Aorta (tissue), 5 donors: ENCODE data around the gene MUL1. TPM values are rescaled to one million over a fixed set of nuclear protein-coding genes. Genes with fewer than 3 reads are reported as not detected.
A peak's percentile ranks its signal among the peaks of the same experiment; 100 is the strongest.

Experiments used
- ATAC-seq: fragments of 200-7000 bp; cut with Tn5 transposase; one replicate; pipeline ENCODE4 v1.9.1; 2022; ENCODE audit warnings: moderate library complexity; ENCODE audit not compliant: low FRiP score
- DNase-seq, 2 donors: peaks; one replicate each; pipeline ENCODE4 v3.0.0-alpha.2; 2020
- H3K27ac ChIP-seq, 2 donors: one replicate each; pipeline ENCODE4 v1.5.1; 2013; ENCODE audit warnings: low read length in 2 of 2, mild to moderate bottlenecking in 2 of 2, moderate library complexity in 2 of 2, control low read depth in 1 of 2, inconsistent platforms in 1 of 2, low read depth in 1 of 2
- H3K27me3 ChIP-seq, 2 donors: one replicate each; pipeline ENCODE4 v1.6.1; 2013; ENCODE audit warnings: control low read depth in 1 of 2, low read length in 1 of 2, mild to moderate bottlenecking in 1 of 2, moderate library complexity in 1 of 2; ENCODE audit not compliant: insufficient read depth in 2 of 2, control insufficient read depth in 1 of 2
- H3K36me3 ChIP-seq, 2 donors: one replicate each; pipeline ENCODE4 v1.6.1; 2013; ENCODE audit warnings: control low read depth in 1 of 2, low read length in 1 of 2, mild to moderate bottlenecking in 1 of 2; ENCODE audit not compliant: insufficient read depth in 2 of 2, control insufficient read depth in 1 of 2
- H3K4me1 ChIP-seq, 2 donors: one replicate each; pipeline ENCODE4 v1.6.1; 2013; ENCODE audit warnings: low read length in 2 of 2, control low read depth in 1 of 2, mild to moderate bottlenecking in 1 of 2, moderate library complexity in 1 of 2; ENCODE audit not compliant: insufficient read depth in 2 of 2, control insufficient read depth in 1 of 2
- H3K4me3 ChIP-seq, 2 donors: one replicate each; pipeline ENCODE4 v1.5.1; 2013; ENCODE audit warnings: low read length in 2 of 2, control low read depth in 1 of 2, mild to moderate bottlenecking in 1 of 2
- H3K9me3 ChIP-seq: one replicate; pipeline ENCODE4 v1.6.1; 2013; ENCODE audit warnings: mild to moderate bottlenecking, low read length; ENCODE audit not compliant: control insufficient read depth
- WGBS, 2 donors: extraction: QIAGEN DNeasy Blood & Tissue Kit; methylation state at CpG; one replicate each; pipeline ENCODE4 v1.1.7; 2013; 5-methylcytosine and 5-hydroxymethylcytosine counted together
- intact Hi-C, 2 donors: fragments of 100-400 bp; cut with DNase I; formaldehyde crosslinking; loops; one replicate each; pipeline versions ENCODE4 v1.14.2 to v1.15.0; 2022
- polyA plus RNA-seq, 2 donors: library from polyadenylated mRNA; stranded (reverse); fragments of 200-250 nt; gene quantifications; one replicate each; pipeline ENCODE4 v1.2.3, GENCODE V29; 2013
- total RNA-seq, 2 donors: library from RNA; stranded (reverse); fragmentation: NEBNext Ultra II Directional; extraction: Animal tissue kit (Norgen Biotek cat#: 25700); gene quantifications; one replicate each; pipeline ENCODE4 v1.2.1, GENCODE V29; 2021
- donor health status: healthy with polysubstance abuse.
- donor health status: Bipolar disorder and iron deficiency.
- donor health status: DM: no; HTN: no; CAD: no.
- donor health status: DM: no; HTN: no; CAD: no.
- donor health status: DM: yes; HTN: yes; CAD: no.

Gene MUL1
- total and polyA plus RNA-seq, 4 donors, result 5.5 to 18.6 (median 13.2) TPM

GRCh38 chr1:20493309-20493708 lies 14.6 kb downstream of the MUL1 start:
- no peak for ATAC-seq
- H3K9me3 ChIP-seq, result no peaks in the 10 kb centered on the region
- no peaks in the 10 kb centered on the region for H3K36me3 ChIP-seq
- no peak for DNase-seq
- intact Hi-C loops, result loop anchor here (1.0 to 5.0 kb wide), 3 partner anchors 116 to 575 kb away; no protein-coding TSS in a partner anchor
- no peaks in the 10 kb centered on the region for H3K4me1 ChIP-seq
- H3K27me3 ChIP-seq, result no peaks in the 10 kb centered on the region
- H3K4me3 ChIP-seq, result no peak overlapping the region
- H3K27ac ChIP-seq, result no peak overlapping the region
- 49 to 52% methylated on average over 5 of the region's 5 CpGs for WGBS, 2 donors

GRCh38 chr1:20492751-20493150 lies 15.2 kb downstream of the MUL1 start:
- Histone ChIP-seq H3K36me3 (no peaks in the 10 kb centered on the region), H3K27ac (no peak overlapping the region), H3K4me1 (no peaks in the 10 kb centered on the region), H3K9me3 (no peaks in the 10 kb centered on the region), H3K27me3 (no peaks in the 10 kb centered on the region), H3K4me3 (no peak overlapping the region)
- ATAC-seq (no peak), DNase-seq (no peak)
- intact Hi-C loops, result loop anchor here (1.0 to 5.0 kb wide), 3 partner anchors 115 to 574 kb away; no protein-coding TSS in a partner anchor
- 70 to 77% methylated on average over 7 of the region's 7 CpGs for WGBS, 2 donors

- Histone ChIP-seq H3K4me1 (no peaks in the 10 kb centered on the region), H3K9me3 (no peaks in the 10 kb centered on the region), H3K36me3 (no peaks in the 10 kb centered on the region), H3K27me3 (no peaks in the 10 kb centered on the region), H3K4me3 (no peak overlapping the region), H3K27ac (no peak overlapping the region)
- 53 to 57% methylated on average over 7 of the region's 7 CpGs for WGBS, 2 donors
- DNase-seq (no peak), ATAC-seq (no peak)
- intact Hi-C loops, result loop anchor here in 1 of 2 donors (2.0 to 5.0 kb wide), 2 partner anchors 115 to 573 kb away; no protein-coding TSS in a partner anchor
Measured at GRCh38 chr1:20491866-20492265, 16.1 kb downstream of the MUL1 start.

GRCh38 chr1:20491178-20491577 lies 16.8 kb downstream of the MUL1 start:
- 44 to 53% methylated on average over 6 of the region's 6 CpGs for WGBS, 2 donors
- H3K4me1 ChIP-seq, result no peaks in the 10 kb centered on the region
- DNase-seq, result no peak
- no peak for ATAC-seq
- H3K9me3 ChIP-seq, result no peaks in the 10 kb centered on the region
- no peaks in the 10 kb centered on the region for H3K36me3 ChIP-seq
- H3K27me3 ChIP-seq, result no peaks in the 10 kb centered on the region
- no peak overlapping the region for H3K4me3 ChIP-seq
- intact Hi-C loops, result loop anchor here in 1 of 2 donors (5.0 kb wide), 1 partner anchor 114 kb away; no protein-coding TSS in a partner anchor
- no peak overlapping the region for H3K27ac ChIP-seq

GRCh38 chr1:20487236-20487590 lies 20.7 kb downstream of the MUL1 start:
- Histone ChIP-seq H3K27me3 (no peaks in the 10 kb centered on the region), H3K27ac (no peak overlapping the region), H3K4me3 (no peak overlapping the region), H3K36me3 (no peaks in the 10 kb centered on the region), H3K4me1 (no peaks in the 10 kb centered on the region), H3K9me3 (no peaks in the 10 kb centered on the region)
- 8 to 14% methylated on average over 4 of the region's 4 CpGs for WGBS, 2 donors
- no peak for ATAC-seq
- no peak for DNase-seq
- intact Hi-C loops, result no loop called here

GRCh38 chr1:20486457-20487235 lies 21.3 kb downstream of the MUL1 start:
- no peaks in the 10 kb centered on the region for H3K9me3 ChIP-seq
- H3K4me3 ChIP-seq, result peak overlapping the region; percentile 37 to 55
- no peaks in the 10 kb centered on the region for H3K36me3 ChIP-seq
- WGBS, 2 donors, result 1 to 2% methylated on average over 36 to 51 of the region's 51 CpGs
- no peaks in the 10 kb centered on the region for H3K4me1 ChIP-seq
- intact Hi-C loops, result no loop called here
- DNase-seq, result peak; percentile 76 to 89
- peak; percentile 80 for ATAC-seq
- no peak overlapping the region for H3K27ac ChIP-seq
- H3K27me3 ChIP-seq, result no peaks in the 10 kb centered on the region

GRCh38 chr1:20485527-20486456 lies 22.2 kb downstream of the MUL1 start, which contains the start of gene CAMK2N1:
TSS of gene CAMK2N1 (minus strand) at chr1:20486210. CDS start at chr1:20485379, 831 bp downstream.
- peak; percentile 76 to 91 for DNase-seq
- Histone ChIP-seq H3K4me1 (no peaks in the 10 kb centered on the region), H3K27ac (peak within 1 kb of the TSS in 1 of 2 donors; percentile 49), H3K36me3 (no peaks in the 10 kb centered on the region), H3K9me3 (no peaks in the 10 kb centered on the region), H3K27me3 (no peaks in the 10 kb centered on the region), H3K4me3 (peak within 1 kb of the TSS; percentile 37 to 55)
- intact Hi-C loops, result no loop called here
- ATAC-seq, result peak; percentile 82
- 1% methylated on average over 58 to 104 of the region's 104 CpGs for WGBS, 2 donors

- WGBS, 2 donors, result 1% methylated on average over 84 to 89 of the region's 89 CpGs
- peak overlapping the region; percentile 37 to 55 for H3K4me3 ChIP-seq
Measured at GRCh38 chr1:20484519-20485462, 23.2 kb downstream of the MUL1 start.

More at GRCh38 chr1:20484519-20485462, 23.2 kb downstream of the MUL1 start:
- no peak overlapping the region for H3K27ac ChIP-seq
- no peaks in the 10 kb centered on the region for H3K9me3 ChIP-seq
- intact Hi-C loops, result no loop called here
- DNase-seq (no peak), ATAC-seq (no peak)
- H3K4me1 ChIP-seq, result no peaks in the 10 kb centered on the region
- no peaks in the 10 kb centered on the region for H3K36me3 ChIP-seq
- no peaks in the 10 kb centered on the region for H3K27me3 ChIP-seq
